OCI-LY1 (cell line): ENCODE data around the gene CYP4F2.

Experiments used
- EZH2 ChIP-seq: fragments of 200-600 bp; sonication (generic), shearing (Covaris generic); IDR thresholded peaks from 2 replicates; pipeline ENCODE4 v1.8.0; 2017; ENCODE audit warnings: borderline replicate concordance, mixed run types, mild to moderate bottlenecking, antibody characterized with exemption, low read length, moderate library complexity, mixed read lengths
- TF ChIP-seq, protein P1 (sequence below): fragments of 200-600 bp; sonication (generic), shearing (Covaris generic); IDR thresholded peaks from 2 replicates; pipeline ENCODE4 v1.5.1; 2017; ENCODE audit warnings: mild to moderate bottlenecking, antibody characterized with exemption, low read length, moderate library complexity, mixed read lengths

DNA sequence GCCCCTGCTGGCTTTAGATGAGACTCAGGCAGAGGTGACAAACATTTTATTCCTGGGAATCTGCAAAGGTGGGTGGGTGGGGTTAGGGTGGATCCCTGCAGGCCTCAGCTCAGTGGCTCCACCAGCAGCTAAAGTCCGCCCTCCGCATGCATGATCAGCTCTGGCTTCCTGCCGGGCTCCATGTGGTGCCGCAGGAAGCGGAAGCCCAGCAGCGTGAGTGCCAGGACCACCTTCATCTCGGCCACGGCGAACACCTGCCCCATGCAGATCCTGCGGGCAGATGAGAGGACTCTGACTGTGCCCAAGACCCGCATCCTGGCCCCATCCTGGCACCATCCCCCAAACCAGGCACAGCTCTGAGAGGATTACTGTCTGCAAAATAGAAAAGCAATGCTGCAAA, 26.3 kb downstream of the CYP4F2 start:
- no peak for TF ChIP-seq EZH2
- TF ChIP-seq, protein P1, sequence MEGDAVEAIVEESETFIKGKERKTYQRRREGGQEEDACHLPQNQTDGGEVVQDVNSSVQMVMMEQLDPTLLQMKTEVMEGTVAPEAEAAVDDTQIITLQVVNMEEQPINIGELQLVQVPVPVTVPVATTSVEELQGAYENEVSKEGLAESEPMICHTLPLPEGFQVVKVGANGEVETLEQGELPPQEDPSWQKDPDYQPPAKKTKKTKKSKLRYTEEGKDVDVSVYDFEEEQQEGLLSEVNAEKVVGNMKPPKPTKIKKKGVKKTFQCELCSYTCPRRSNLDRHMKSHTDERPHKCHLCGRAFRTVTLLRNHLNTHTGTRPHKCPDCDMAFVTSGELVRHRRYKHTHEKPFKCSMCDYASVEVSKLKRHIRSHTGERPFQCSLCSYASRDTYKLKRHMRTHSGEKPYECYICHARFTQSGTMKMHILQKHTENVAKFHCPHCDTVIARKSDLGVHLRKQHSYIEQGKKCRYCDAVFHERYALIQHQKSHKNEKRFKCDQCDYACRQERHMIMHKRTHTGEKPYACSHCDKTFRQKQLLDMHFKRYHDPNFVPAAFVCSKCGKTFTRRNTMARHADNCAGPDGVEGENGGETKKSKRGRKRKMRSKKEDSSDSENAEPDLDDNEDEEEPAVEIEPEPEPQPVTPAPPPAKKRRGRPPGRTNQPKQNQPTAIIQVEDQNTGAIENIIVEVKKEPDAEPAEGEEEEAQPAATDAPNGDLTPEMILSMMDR, result no peak
